Left forelimb (tissue), 1 donor: ENCODE data around the gene MESP1.
"Not testable (repeated sequence)": the region's sequence is repeated elsewhere in the genome, so short reads cannot be mapped to it uniquely, and the experiment has no call there.

ENCODE experiments used
- DNase-seq: peaks from one replicate; pipeline ENCODE4 v3.0.0-alpha.2; 2018; ENCODE audit warnings: low spot score

The MESP1 gene

GRCh38 chr15:89750560-89751542 is at the start of gene MESP1:
TSS of gene MESP1 (minus strand) at chr15:89751249. CDS start at chr15:89751231, 18 bp downstream.
- DNase-seq: peak; percentile 93

- peak; percentile 42 for DNase-seq
These were observed 49.0 kb upstream of the MESP1 start for GRCh38 chr15:89799918-89800498.

GRCh38 chr15:89799011-89799911 is 48.2 kb upstream of the MESP1 start:
- DNase-seq: peak; percentile 53

GRCh38 chr15:89797678-89798201 is 46.7 kb upstream of the MESP1 start:
- DNase-seq: peak; percentile 12

- peak; percentile 15 for DNase-seq
These were observed 44.9 kb upstream of the MESP1 start for GRCh38 chr15:89795996-89796395.

- peak; percentile 53 for DNase-seq
These were observed 43.7 kb upstream of the MESP1 start for GRCh38 chr15:89794627-89795241.

GRCh38 chr15:89792106-89792805 is 41.2 kb upstream of the MESP1 start:
- DNase-seq: no peak

- DNase-seq: no peak
These were observed 39.6 kb upstream of the MESP1 start for GRCh38 chr15:89790661-89791060.

GRCh38 chr15:89790206-89790605 is 39.2 kb upstream of the MESP1 start:
- no peak for DNase-seq

- peak; percentile 14 for DNase-seq
These were observed 37.5 kb upstream of the MESP1 start for GRCh38 chr15:89788585-89788984.

- no peak for DNase-seq
These were observed 36.9 kb upstream of the MESP1 start for GRCh38 chr15:89787944-89788343.

- no peak for DNase-seq
These were observed 34.7 kb upstream of the MESP1 start for GRCh38 chr15:89785774-89786140.

- DNase-seq: peak; percentile 58
These were observed 34.2 kb upstream of the MESP1 start for GRCh38 chr15:89785064-89785773.

- no peak for DNase-seq
These were observed 33.6 kb upstream of the MESP1 start for GRCh38 chr15:89784686-89784960.

GRCh38 chr15:89783861-89784685 is 33.0 kb upstream of the MESP1 start:
- no peak for DNase-seq

GRCh38 chr15:89783111-89783860 is 32.2 kb upstream of the MESP1 start:
- DNase-seq: no peak

- DNase-seq: not testable (repeated sequence)
These were observed 31.5 kb upstream of the MESP1 start for GRCh38 chr15:89782619-89782950.

GRCh38 chr15:89781891-89782618 is 31.0 kb upstream of the MESP1 start:
- no peak for DNase-seq
